GM18508 (cell line): ENCODE data around the gene SIX5.

Experiments
- ATAC-seq: cut with Tn5 transposase; IDR thresholded peaks from one replicate; pipeline ENCODE4 v1.9.1; 2021; ENCODE audit warnings: moderate number of reproducible peaks; ENCODE audit not compliant: insufficient read depth, unreplicated experiment

SIX5 gene

GRCh38 chr19:45793876-45794275 lies 24.8 kb upstream of the SIX5 start:
- no peak for ATAC-seq

- ATAC-seq, result no peak
Measured at GRCh38 chr19:45793178-45793564, 24.1 kb upstream of the SIX5 start.

GRCh38 chr19:45792470-45793177 lies 23.6 kb upstream of the SIX5 start, which contains the start of gene DMWD:
TSS of gene DMWD (minus strand) at chr19:45792845. CDS start at chr19:45792756, 89 bp downstream.
- no peak for ATAC-seq

- ATAC-seq, result no peak
Measured at GRCh38 chr19:45791744-45792469, 22.9 kb upstream of the SIX5 start.

GRCh38 chr19:45790942-45791341 lies 21.9 kb upstream of the SIX5 start:
- no peak for ATAC-seq

- ATAC-seq, result no peak
Measured at GRCh38 chr19:45789035-45789786, 20.2 kb upstream of the SIX5 start.

GRCh38 chr19:45786533-45786894 lies 17.5 kb upstream of the SIX5 start:
- no peak for ATAC-seq

- ATAC-seq, result no peak
Measured at GRCh38 chr19:45785781-45786532, 16.9 kb upstream of the SIX5 start.

- ATAC-seq, result no peak
Measured at GRCh38 chr19:45785097-45785496, 16.0 kb upstream of the SIX5 start.

- no peak for ATAC-seq
Measured at GRCh38 chr19:45784096-45784495, 15.0 kb upstream of the SIX5 start.

GRCh38 chr19:45782820-45783785 lies 14.1 kb upstream of the SIX5 start:
- no peak for ATAC-seq

GRCh38 chr19:45782162-45782691 lies 13.2 kb upstream of the SIX5 start, which contains the start of gene DMPK:
TSS of gene DMPK (minus strand) at chr19:45782490. CDS start at chr19:45782352, 138 bp downstream.
- ATAC-seq, result no peak

GRCh38 chr19:45781214-45782161 lies 12.4 kb upstream of the SIX5 start:
- ATAC-seq, result no peak

GRCh38 chr19:45780448-45781213 lies 11.6 kb upstream of the SIX5 start:
- ATAC-seq, result no peak

- ATAC-seq, result no peak
Measured at GRCh38 chr19:45780146-45780447, 11.0 kb upstream of the SIX5 start.

GRCh38 chr19:45779231-45780145 lies 10.4 kb upstream of the SIX5 start:
- ATAC-seq, result no peak
